Suprapubic skin (tissue), 4 donors: ENCODE results near the gene OR5H15.
"Not testable (repeated sequence)": the region's sequence is repeated elsewhere in the genome, so short reads cannot be mapped to it uniquely, and the experiment has no call there.

ENCODE experiments used
- CTCF ChIP-seq, 2 donors: fragments of 200-600 bp in 1 of 2; fragments of 450-650 bp in 1 of 2; sonication (generic) in 1 of 2; IDR thresholded peaks; one replicate each; pipeline ENCODE4 v1.5.1; 2016 to 2019; ENCODE audit warnings: antibody characterized with exemption in 2 of 2, mild to moderate bottlenecking in 1 of 2, moderate library complexity in 1 of 2
- EP300 ChIP-seq: sonication (generic); formaldehyde crosslinking; IDR thresholded peaks from one replicate; pipeline ENCODE4 v1.6.1; 2017; ENCODE audit warnings: antibody characterized with exemption
- POLR2A ChIP-seq, 2 donors: fragments of 450-650 bp; IDR thresholded peaks; one replicate each; pipeline ENCODE4 v1.6.1; 2017; ENCODE audit warnings: antibody characterized with exemption in 2 of 2, mild to moderate bottlenecking in 2 of 2, moderate library complexity in 2 of 2
- POLR2AphosphoS5 ChIP-seq, 3 donors: sonication (generic); formaldehyde crosslinking; IDR thresholded peaks; one replicate each; pipeline ENCODE4 v1.6.1; 2017; ENCODE audit warnings: antibody characterized with exemption in 3 of 3

GRCh38 chr3:98196293-98196692 lies 29.8 kb downstream of the OR5H15 start:
- not testable (repeated sequence) for TF ChIP-seq POLR2AphosphoS5 (IDR thresholded peaks at IDR 0.05); CTCF (IDR thresholded peaks at IDR 0.05); EP300; POLR2A (IDR thresholded peaks at IDR 0.05)
